Diencephalon (tissue), 1 donor: ENCODE data around the gene POLR3B. TPM values are rescaled to one million over a fixed set of nuclear protein-coding genes. Genes with fewer than 3 reads are reported as not detected.

Experiments
- total RNA-seq: library from RNA; depleted of rRNA; stranded (reverse); fragments of >200 nt; gene quantifications from one replicate; pipeline ENCODE4 v1.2.3, GENCODE V29; 2014

POLR3B gene
- total RNA-seq = 20.3 TPM

DNA sequence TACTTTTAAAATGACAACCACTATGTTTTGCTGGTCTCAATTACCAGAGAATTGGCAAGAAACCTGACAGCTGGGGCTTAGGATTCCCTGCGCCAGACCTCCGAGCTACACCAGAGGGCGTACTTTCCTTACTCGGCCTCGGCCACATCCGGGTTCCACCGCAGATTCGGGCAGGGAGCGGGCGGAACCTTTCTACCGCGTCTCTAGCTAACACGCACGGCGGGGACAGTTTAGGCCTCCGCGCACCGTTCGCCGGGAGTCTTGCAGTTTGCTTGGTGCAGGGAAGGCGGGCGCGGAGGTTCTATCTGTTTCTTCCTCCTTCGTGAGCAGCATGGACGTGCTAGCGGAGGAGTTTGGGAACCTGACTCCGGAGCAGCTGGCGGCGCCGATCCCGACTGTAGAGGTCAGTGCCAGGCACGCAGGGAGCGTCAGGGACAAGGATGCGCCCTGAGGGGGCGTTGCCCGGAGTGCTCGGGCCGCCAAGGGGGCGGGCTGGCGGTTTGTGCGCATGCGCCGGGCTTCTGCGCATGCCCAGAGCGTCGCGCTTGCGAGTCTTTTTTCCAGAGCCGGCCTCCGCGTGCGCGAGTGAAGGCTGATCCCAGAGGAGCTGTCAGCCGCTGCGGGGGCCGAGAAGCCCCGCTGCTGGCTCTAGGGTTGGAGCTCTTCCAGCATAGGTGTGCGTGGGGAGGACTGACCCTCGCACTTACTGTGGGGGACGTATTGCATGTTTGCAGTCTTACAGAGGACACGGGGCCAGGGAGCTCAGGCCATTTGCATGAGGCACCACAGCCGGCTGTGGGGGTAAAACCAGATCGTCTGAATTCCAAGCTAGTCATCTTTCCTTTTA is at the start of gene POLR3B:
POLR3B (plus strand) TSS at position 200 of the 847 bp plus-strand sequence; CDS start at position 332, 132 bp downstream.

Other genes starting within 250 kb of the POLR3B start
- gene NUAK1, start 218.8 kb upstream of the POLR3B start, total RNA-seq = 26.8 TPM
- 40.6 TPM for gene CKAP4, start 109.7 kb upstream of the POLR3B start, total RNA-seq
- 53.5 TPM for gene TCP11L2, start 55.0 kb upstream of the POLR3B start, total RNA-seq
- 16.8 TPM for gene RFX4, start 225.3 kb downstream of the POLR3B start, total RNA-seq